ENCODE results near the gene ARNT2. TPM values are rescaled to one million over a fixed set of nuclear protein-coding genes. Genes with fewer than 3 reads are reported as not detected.

The ARNT2 gene
- total and polyA plus RNA-seq, 10 of the 15 experiments (the other 5 are each of a cell fraction or from before 2014, with no cell fraction given): 0.07 to 0.49 (median 0.09) TPM; not detected in 6

GRCh38 chr15:80626643-80627120, 222.5 kb downstream of the ARNT2 start:
- WGBS (ENCODE audit: insufficient coverage, insufficient replicate concordance, low lambda C conversion rate, missing lambda C conversion rate): 35% methylated on average over 1 of the region's 1 CpG
- POLR2A ChIA-PET: no interaction called here
- TF ChIP-seq NFXL1 (IDR thresholded peaks at IDR 0.05; ENCODE audit: borderline replicate concordance) (no peak), MYC (IDR thresholded peaks at IDR 0.05; ENCODE audit: insufficient read depth, insufficient read length, insufficient replicate concordance, low read length, severe bottlenecking) (no peak), WRNIP1 (IDR thresholded peaks at IDR 0.05; ENCODE audit: borderline replicate concordance, low read depth, low read length) (no peak), SPI1 (IDR thresholded peaks at IDR 0.05; ENCODE audit: borderline replicate concordance, insufficient read depth, low read depth, low read length) (no peak), ESRRA (IDR thresholded peaks at IDR 0.05; ENCODE audit: low read length) (no peak), SKIL (IDR thresholded peaks at IDR 0.05; ENCODE audit: low read depth, poor library complexity, severe bottlenecking) (no peak), ATF7 (IDR thresholded peaks at IDR 0.05; ENCODE audit: low read depth) (no peak), CUX1 (IDR thresholded peaks at IDR 0.05; ENCODE audit: insufficient replicate concordance, low read depth, low read length) (no peak), SREBF2 (IDR thresholded peaks at IDR 0.05; ENCODE audit: low read length) (no peak), RUNX3 (IDR thresholded peaks at IDR 0.05; ENCODE audit: low read length) (no peak), ZNF217 (IDR thresholded peaks at IDR 0.05) (no peak), NR2C2 (IDR thresholded peaks at IDR 0.05; ENCODE audit: borderline replicate concordance, control insufficient read depth, insufficient read length, low read depth) (no peak), CEBPZ (IDR thresholded peaks at IDR 0.05; ENCODE audit: low read depth, low read length) (no peak)

More at GRCh38 chr15:80626643-80627120, 222.5 kb downstream of the ARNT2 start:
- Histone ChIP-seq H3K4me2 (ENCODE audit: control insufficient read depth, insufficient read depth) (no peak overlapping the region), H3K9me3 (replicated peaks; ENCODE audit: control insufficient read depth, insufficient read depth, low read length) (no peaks in the 10 kb centered on the region), H3K9ac (ENCODE audit: control insufficient read depth, insufficient read depth, low read length) (no peak overlapping the region), H2AFZ (ENCODE audit: control insufficient read depth, low read depth, low read length) (no peak overlapping the region), H3K27ac (ENCODE audit: control insufficient read depth, insufficient read depth) (no peak overlapping the region), H3K36me3 (ENCODE audit: control insufficient read depth in 2 of 2, insufficient read depth in 2 of 2, low read length in 1 of 2) (no peaks in the 10 kb centered on the region), H3K4me3 (no peak overlapping the region), H3K4me1 (ENCODE audit: control insufficient read depth, insufficient read depth, low read length) (no peaks in the 10 kb centered on the region), H3K27me3 (replicated peaks in 1 of 2; ENCODE audit: control insufficient read depth in 2 of 2, insufficient read depth in 2 of 2, low read length in 1 of 2) (no peaks in the 10 kb centered on the region; a peak in 3 of 4 replicates), H4K20me1 (ENCODE audit: control insufficient read depth, insufficient read depth) (no peaks in the 10 kb centered on the region), H3K79me2 (ENCODE audit: control insufficient read depth, insufficient read depth, low read length) (no peaks in the 10 kb centered on the region)
- ChIA-PET CTCF (interaction anchor here (0.7 to 1.3 kb wide), 2 partner anchors 24 to 150 kb away, joined by 3 read pairs; no protein-coding TSS in a partner anchor), RAD21 (ENCODE audit: unreplicated experiment) (no interaction called here), SMC1A (ENCODE audit: uncharacterized antibody, unreplicated experiment) (no interaction called here)
- intact Hi-C loops (cut with micrococcal nuclease; ENCODE audit: unreplicated experiment): no loop called here
- DNase-seq (ENCODE audit: low read depth, low spot score): no peak
- ATAC-seq: no peak
- no TSS peak for BruUV-seq (replicated peaks)
- in situ Hi-C loops (cut with MboI): no loop called here
- FAIRE-seq: no peak

Data from GM12878 (cell line).